Breast epithelium (tissue), 3 donors: ENCODE measurements around the gene ATP5MK.

Experiments used
- POLR2A ChIP-seq: fragments of 450-650 bp; IDR thresholded peaks from one replicate; pipeline ENCODE4 v1.6.1; 2016; ENCODE audit warnings: antibody characterized with exemption, mild to moderate bottlenecking, moderate library complexity
- POLR2AphosphoS5 ChIP-seq, 3 donors: sonication (generic); formaldehyde crosslinking; IDR thresholded peaks; one replicate each; pipeline ENCODE4 v1.6.1; 2017; ENCODE audit warnings: antibody characterized with exemption in 3 of 3
- TF ChIP-seq, protein P1 (sequence below), 3 donors: fragments of 450-650 bp; IDR thresholded peaks; one replicate each; pipeline ENCODE4 v1.5.1; 2016 to 2017; ENCODE audit warnings: antibody characterized with exemption in 3 of 3, mild to moderate bottlenecking in 3 of 3, moderate library complexity in 3 of 3

DNA sequence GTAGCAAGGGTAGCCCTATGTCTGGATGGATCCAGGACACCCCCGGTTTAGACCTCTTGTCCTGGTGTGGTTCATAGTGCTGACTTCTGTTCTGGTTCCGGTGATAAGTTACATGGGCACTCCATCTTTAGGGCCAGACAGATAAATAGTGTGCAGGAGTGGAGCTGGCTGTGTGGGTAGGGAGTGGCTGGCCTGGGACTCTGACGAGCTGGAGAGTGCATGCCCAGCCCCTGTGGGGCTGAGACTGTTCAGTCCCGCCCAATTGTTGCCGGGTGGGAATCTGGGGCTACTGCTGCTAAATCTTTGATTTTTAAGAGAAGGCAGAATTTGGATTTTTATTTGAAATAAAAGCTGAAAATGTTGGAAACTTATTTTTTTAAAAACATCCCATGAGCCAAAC, 27.5 kb upstream of the ATP5MK start:
- TF ChIP-seq, protein P1, sequence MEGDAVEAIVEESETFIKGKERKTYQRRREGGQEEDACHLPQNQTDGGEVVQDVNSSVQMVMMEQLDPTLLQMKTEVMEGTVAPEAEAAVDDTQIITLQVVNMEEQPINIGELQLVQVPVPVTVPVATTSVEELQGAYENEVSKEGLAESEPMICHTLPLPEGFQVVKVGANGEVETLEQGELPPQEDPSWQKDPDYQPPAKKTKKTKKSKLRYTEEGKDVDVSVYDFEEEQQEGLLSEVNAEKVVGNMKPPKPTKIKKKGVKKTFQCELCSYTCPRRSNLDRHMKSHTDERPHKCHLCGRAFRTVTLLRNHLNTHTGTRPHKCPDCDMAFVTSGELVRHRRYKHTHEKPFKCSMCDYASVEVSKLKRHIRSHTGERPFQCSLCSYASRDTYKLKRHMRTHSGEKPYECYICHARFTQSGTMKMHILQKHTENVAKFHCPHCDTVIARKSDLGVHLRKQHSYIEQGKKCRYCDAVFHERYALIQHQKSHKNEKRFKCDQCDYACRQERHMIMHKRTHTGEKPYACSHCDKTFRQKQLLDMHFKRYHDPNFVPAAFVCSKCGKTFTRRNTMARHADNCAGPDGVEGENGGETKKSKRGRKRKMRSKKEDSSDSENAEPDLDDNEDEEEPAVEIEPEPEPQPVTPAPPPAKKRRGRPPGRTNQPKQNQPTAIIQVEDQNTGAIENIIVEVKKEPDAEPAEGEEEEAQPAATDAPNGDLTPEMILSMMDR (IDR thresholded peaks at IDR 0.05): no peak
- TF ChIP-seq POLR2AphosphoS5 (IDR thresholded peaks at IDR 0.05) (no peak), POLR2A (no peak)
